ENCODE data around the gene OSBPL8. TPM values are rescaled to one million over a fixed set of nuclear protein-coding genes. Genes with fewer than 3 reads are reported as not detected.

The OSBPL8 gene
- total and polyA plus RNA-seq, 9 of the 15 experiments (the other 6 are each of a cell fraction or from before 2014, with no cell fraction given): 17.4 to 82.7 (median 42.8) TPM

GRCh38 chr12:76303989-76304460 is 255.5 kb downstream of the OSBPL8 start (continued):
- TF ChIP-seq PKNOX1 (IDR thresholded peaks at IDR 0.05) (no peak), POLR2AphosphoS5 (IDR thresholded peaks at IDR 0.05; ENCODE audit: control insufficient read depth, insufficient read depth, low read depth, low read length) (no peak), ZNF384 (IDR thresholded peaks at IDR 0.05; ENCODE audit: low read depth, low read length) (no peak), CHCHD3 (CRISPR knock-in tag; IDR thresholded peaks at IDR 0.05) (no peak), SRSF1 (IDR thresholded peaks at IDR 0.05; ENCODE audit: low read depth, low read length) (no peak), ZNF24 (IDR thresholded peaks at IDR 0.05) (no peak), ZNF583 (CRISPR knock-in tag; IDR thresholded peaks at IDR 0.05) (peak; percentile 76; the same call in 1 of the 2 replicates), ZNF347 (CRISPR knock-in tag; IDR thresholded peaks at IDR 0.05; ENCODE audit: low read depth) (no peak), SPI1 (IDR thresholded peaks at IDR 0.05; ENCODE audit: borderline replicate concordance, low read depth, low read length) (no peak), MBD2 (IDR thresholded peaks at IDR 0.05; ENCODE audit: borderline replicate concordance, low read depth) (no peak), RAD21 (CRISPR knock-in tag; conservative IDR thresholded peaks at IDR 0.05 in 1 of 2, IDR thresholded peaks at IDR 0.05 in 1 of 2) (no peak), MAZ (CRISPR knock-in tag; conservative IDR thresholded peaks at IDR 0.05 in 1 of 2, IDR thresholded peaks at IDR 0.05 in 1 of 2) (peak in 1 of 2 experiments; percentile 56; a peak in 1 of 4 replicates), TCF7L2 (IDR thresholded peaks at IDR 0.05; ENCODE audit: low read depth, low read length) (no peak), ZNF133 (CRISPR knock-in tag; IDR thresholded peaks at IDR 0.05) (no peak), HMGXB4 (CRISPR knock-in tag; IDR thresholded peaks at IDR 0.05) (no peak), SNIP1 (IDR thresholded peaks at IDR 0.05; ENCODE audit: low read depth) (no peak), SLC30A9 (CRISPR knock-in tag; IDR thresholded peaks at IDR 0.05) (no peak), LCOR (CRISPR knock-in tag; IDR thresholded peaks at IDR 0.05) (no peak), DDX20 (tag; IDR thresholded peaks at IDR 0.05; ENCODE audit: low read depth) (0 out of 2 replicates have a peak, but pooled peaks have one; percentile 57), HDAC3 (IDR thresholded peaks at IDR 0.05; ENCODE audit: borderline replicate concordance, partially characterized antibody) (no peak), HMG20A (CRISPR knock-in tag; conservative IDR thresholded peaks at IDR 0.05) (no peak), NONO (IDR thresholded peaks at IDR 0.05; ENCODE audit: low read depth in 2 of 2, low read length in 1 of 2) (no peak), MEIS2 (IDR thresholded peaks at IDR 0.05; ENCODE audit: partially characterized antibody) (peak; percentile 7), FOXA3 (CRISPR knock-in tag; conservative IDR thresholded peaks at IDR 0.05 in 1 of 2, IDR thresholded peaks at IDR 0.05 in 1 of 2) (no peak), TCF7 (IDR thresholded peaks at IDR 0.05; ENCODE audit: borderline replicate concordance) (no peak), RHOXF2B (CRISPR knock-in tag; conservative IDR thresholded peaks at IDR 0.05) (no peak), ELK1 (CRISPR knock-in tag; IDR thresholded peaks at IDR 0.05) (no peak), DIDO1 (tag; IDR thresholded peaks at IDR 0.05; ENCODE audit: low read depth) (no peak)
